Liver (tissue), 3 donors: ENCODE data around the gene HOXB5.

Experiments used
- EGR1 ChIP-seq, 2 donors: IDR thresholded peaks; 2 replicates each; pipeline ENCODE4 v1.6.1; 2016 to 2018; ENCODE audit warnings: antibody characterized with exemption in 2 of 2, low read depth in 2 of 2
- FOXA1 ChIP-seq: IDR thresholded peaks from 2 replicates; pipeline ENCODE4 v1.6.1; 2016; ENCODE audit warnings: antibody characterized with exemption
- GABPA ChIP-seq, 2 donors: IDR thresholded peaks in 1 of 2; conservative IDR thresholded peaks in 1 of 2; 2 replicates each; pipeline ENCODE4 v1.6.1; 2016; ENCODE audit warnings: antibody characterized with exemption in 2 of 2, mild to moderate bottlenecking in 1 of 2, moderate library complexity in 1 of 2
- JUND ChIP-seq, 2 donors: IDR thresholded peaks; 2 replicates each; pipeline ENCODE4 v1.6.1; 2016; ENCODE audit warnings: antibody characterized with exemption in 2 of 2
- RAD21 ChIP-seq, 2 donors: IDR thresholded peaks; 2 replicates each; pipeline ENCODE4 v1.6.1; 2016; ENCODE audit warnings: antibody characterized with exemption in 2 of 2, mild to moderate bottlenecking in 2 of 2
- RXRA ChIP-seq, 2 donors: IDR thresholded peaks; 2 replicates each; pipeline ENCODE4 v1.6.1; 2017 to 2018; ENCODE audit warnings: antibody characterized with exemption in 2 of 2, mild to moderate bottlenecking in 1 of 2
- SP1 ChIP-seq: IDR thresholded peaks from 2 replicates; pipeline ENCODE4 v1.6.1; 2018; ENCODE audit warnings: antibody characterized with exemption, mild to moderate bottlenecking
- YY1 ChIP-seq: IDR thresholded peaks from 2 replicates; pipeline ENCODE4 v1.6.1; 2016; ENCODE audit warnings: antibody characterized with exemption, mild to moderate bottlenecking
- TF ChIP-seq, protein P1 (sequence below): fragments of 150-350 bp; IDR thresholded peaks from 2 replicates; pipeline ENCODE4 v1.5.1; 2017; ENCODE audit warnings: improper control_type of control experiment, low read depth, low read length; ENCODE audit not compliant: missing input control
- TF ChIP-seq, protein P2 (sequence below): IDR thresholded peaks from 2 replicates; pipeline ENCODE4 v1.6.1; 2016; ENCODE audit warnings: antibody characterized with exemption
- TF ChIP-seq, protein P3 (sequence below): IDR thresholded peaks from 2 replicates; pipeline ENCODE4 v1.6.1; 2016; ENCODE audit warnings: antibody characterized with exemption
- TF ChIP-seq, protein P4 (sequence below): IDR thresholded peaks from 2 replicates; pipeline ENCODE4 v1.6.1; 2016; ENCODE audit warnings: antibody characterized with exemption
- TF ChIP-seq, protein P5 (sequence below): IDR thresholded peaks from 2 replicates; pipeline ENCODE4 v1.6.1; 2016; ENCODE audit warnings: antibody characterized with exemption, mild to moderate bottlenecking
- donor health status: healthy.
- donor health status: healthy.

DNA sequence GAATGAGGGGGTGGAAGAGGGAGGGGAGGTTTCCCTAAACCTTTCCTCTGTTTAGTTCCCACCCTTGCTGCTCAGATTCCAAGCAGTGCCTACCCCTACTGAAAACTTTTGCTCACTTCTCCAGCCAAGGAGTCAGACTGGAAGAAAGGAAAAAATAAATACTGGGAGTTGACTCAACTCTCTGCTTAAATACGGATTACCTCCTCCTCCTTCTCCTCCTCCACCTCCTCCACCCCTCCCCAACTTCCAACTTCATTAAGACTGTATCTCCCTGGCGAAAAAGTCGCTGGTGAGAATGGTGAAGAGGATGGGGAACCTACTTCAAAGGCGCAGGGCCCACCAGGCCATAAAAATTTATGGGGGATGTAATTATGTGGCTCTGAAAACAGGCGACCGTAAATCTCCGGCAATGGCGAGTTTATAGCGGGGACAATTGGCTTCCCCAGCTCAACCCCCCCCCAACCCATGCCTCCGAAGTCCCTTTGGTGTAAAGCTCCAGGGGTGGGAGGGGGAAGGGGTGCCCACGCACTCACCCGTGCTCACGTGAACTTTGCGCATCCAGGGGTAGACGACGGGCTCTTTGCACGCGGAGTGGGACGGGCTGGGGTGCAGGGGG is 16.1 kb downstream of the HOXB5 start:
- TF ChIP-seq, protein P1, sequence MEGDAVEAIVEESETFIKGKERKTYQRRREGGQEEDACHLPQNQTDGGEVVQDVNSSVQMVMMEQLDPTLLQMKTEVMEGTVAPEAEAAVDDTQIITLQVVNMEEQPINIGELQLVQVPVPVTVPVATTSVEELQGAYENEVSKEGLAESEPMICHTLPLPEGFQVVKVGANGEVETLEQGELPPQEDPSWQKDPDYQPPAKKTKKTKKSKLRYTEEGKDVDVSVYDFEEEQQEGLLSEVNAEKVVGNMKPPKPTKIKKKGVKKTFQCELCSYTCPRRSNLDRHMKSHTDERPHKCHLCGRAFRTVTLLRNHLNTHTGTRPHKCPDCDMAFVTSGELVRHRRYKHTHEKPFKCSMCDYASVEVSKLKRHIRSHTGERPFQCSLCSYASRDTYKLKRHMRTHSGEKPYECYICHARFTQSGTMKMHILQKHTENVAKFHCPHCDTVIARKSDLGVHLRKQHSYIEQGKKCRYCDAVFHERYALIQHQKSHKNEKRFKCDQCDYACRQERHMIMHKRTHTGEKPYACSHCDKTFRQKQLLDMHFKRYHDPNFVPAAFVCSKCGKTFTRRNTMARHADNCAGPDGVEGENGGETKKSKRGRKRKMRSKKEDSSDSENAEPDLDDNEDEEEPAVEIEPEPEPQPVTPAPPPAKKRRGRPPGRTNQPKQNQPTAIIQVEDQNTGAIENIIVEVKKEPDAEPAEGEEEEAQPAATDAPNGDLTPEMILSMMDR, result no peak
- TF ChIP-seq, protein P2, sequence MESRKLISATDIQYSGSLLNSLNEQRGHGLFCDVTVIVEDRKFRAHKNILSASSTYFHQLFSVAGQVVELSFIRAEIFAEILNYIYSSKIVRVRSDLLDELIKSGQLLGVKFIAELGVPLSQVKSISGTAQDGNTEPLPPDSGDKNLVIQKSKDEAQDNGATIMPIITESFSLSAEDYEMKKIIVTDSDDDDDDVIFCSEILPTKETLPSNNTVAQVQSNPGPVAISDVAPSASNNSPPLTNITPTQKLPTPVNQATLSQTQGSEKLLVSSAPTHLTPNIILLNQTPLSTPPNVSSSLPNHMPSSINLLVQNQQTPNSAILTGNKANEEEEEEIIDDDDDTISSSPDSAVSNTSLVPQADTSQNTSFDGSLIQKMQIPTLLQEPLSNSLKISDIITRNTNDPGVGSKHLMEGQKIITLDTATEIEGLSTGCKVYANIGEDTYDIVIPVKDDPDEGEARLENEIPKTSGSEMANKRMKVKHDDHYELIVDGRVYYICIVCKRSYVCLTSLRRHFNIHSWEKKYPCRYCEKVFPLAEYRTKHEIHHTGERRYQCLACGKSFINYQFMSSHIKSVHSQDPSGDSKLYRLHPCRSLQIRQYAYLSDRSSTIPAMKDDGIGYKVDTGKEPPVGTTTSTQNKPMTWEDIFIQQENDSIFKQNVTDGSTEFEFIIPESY, result no peak
- TF ChIP-seq, protein P3, sequence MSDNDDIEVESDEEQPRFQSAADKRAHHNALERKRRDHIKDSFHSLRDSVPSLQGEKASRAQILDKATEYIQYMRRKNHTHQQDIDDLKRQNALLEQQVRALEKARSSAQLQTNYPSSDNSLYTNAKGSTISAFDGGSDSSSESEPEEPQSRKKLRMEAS, result no peak
- TF ChIP-seq JUND (IDR thresholded peaks at IDR 0.05) (no peak), YY1 (no peak), RAD21 (IDR thresholded peaks at IDR 0.05) (no peak), RXRA (IDR thresholded peaks at IDR 0.05) (no peak), GABPA (IDR thresholded peaks at IDR 0.05 in 1 of 2, conservative IDR thresholded peaks at IDR 0.05 in 1 of 2) (no peak), EGR1 (IDR thresholded peaks at IDR 0.05; ENCODE audit: low read depth in 2 of 2) (no peak), SP1 (no peak), FOXA1 (no peak)
- TF ChIP-seq, protein P4, sequence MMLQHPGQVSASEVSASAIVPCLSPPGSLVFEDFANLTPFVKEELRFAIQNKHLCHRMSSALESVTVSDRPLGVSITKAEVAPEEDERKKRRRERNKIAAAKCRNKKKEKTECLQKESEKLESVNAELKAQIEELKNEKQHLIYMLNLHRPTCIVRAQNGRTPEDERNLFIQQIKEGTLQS, result no peak
- TF ChIP-seq, protein P5, sequence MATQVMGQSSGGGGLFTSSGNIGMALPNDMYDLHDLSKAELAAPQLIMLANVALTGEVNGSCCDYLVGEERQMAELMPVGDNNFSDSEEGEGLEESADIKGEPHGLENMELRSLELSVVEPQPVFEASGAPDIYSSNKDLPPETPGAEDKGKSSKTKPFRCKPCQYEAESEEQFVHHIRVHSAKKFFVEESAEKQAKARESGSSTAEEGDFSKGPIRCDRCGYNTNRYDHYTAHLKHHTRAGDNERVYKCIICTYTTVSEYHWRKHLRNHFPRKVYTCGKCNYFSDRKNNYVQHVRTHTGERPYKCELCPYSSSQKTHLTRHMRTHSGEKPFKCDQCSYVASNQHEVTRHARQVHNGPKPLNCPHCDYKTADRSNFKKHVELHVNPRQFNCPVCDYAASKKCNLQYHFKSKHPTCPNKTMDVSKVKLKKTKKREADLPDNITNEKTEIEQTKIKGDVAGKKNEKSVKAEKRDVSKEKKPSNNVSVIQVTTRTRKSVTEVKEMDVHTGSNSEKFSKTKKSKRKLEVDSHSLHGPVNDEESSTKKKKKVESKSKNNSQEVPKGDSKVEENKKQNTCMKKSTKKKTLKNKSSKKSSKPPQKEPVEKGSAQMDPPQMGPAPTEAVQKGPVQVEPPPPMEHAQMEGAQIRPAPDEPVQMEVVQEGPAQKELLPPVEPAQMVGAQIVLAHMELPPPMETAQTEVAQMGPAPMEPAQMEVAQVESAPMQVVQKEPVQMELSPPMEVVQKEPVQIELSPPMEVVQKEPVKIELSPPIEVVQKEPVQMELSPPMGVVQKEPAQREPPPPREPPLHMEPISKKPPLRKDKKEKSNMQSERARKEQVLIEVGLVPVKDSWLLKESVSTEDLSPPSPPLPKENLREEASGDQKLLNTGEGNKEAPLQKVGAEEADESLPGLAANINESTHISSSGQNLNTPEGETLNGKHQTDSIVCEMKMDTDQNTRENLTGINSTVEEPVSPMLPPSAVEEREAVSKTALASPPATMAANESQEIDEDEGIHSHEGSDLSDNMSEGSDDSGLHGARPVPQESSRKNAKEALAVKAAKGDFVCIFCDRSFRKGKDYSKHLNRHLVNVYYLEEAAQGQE, result no peak
